ENCODE results near the gene PIBF1. TPM values are rescaled to one million over a fixed set of nuclear protein-coding genes. Genes with fewer than 3 reads are reported as not detected.

The PIBF1 gene
- total and polyA plus RNA-seq, 10 of the 15 experiments (the other 5 are each of a cell fraction or from before 2014, with no cell fraction given), result 6.4 to 24.5 (median 11.1) TPM

GRCh38 chr13:72850959-72851677 lies 69.2 kb downstream of the PIBF1 start:
- intact Hi-C loops (cut with micrococcal nuclease; ENCODE audit: unreplicated experiment), result no loop called here
- DNase-seq (ENCODE audit: low read depth, low spot score) (no peak), FAIRE-seq (no peak), ATAC-seq (no peak)
- Histone ChIP-seq H3K9me3 (replicated peaks; ENCODE audit: control insufficient read depth, insufficient read depth, low read length) (no peaks in the 10 kb centered on the region), H2AFZ (ENCODE audit: control insufficient read depth, low read depth, low read length) (no peak overlapping the region), H3K9ac (ENCODE audit: control insufficient read depth, insufficient read depth, low read length) (no peak overlapping the region), H3K4me3 (no peak overlapping the region), H4K20me1 (ENCODE audit: control insufficient read depth, insufficient read depth) (no peaks in the 10 kb centered on the region), H3K27me3 (replicated peaks in 1 of 2; ENCODE audit: control insufficient read depth in 2 of 2, insufficient read depth in 2 of 2, low read length in 1 of 2) (no peaks in the 10 kb centered on the region), H3K4me2 (ENCODE audit: control insufficient read depth, insufficient read depth) (no peak overlapping the region), H3K27ac (ENCODE audit: control insufficient read depth, insufficient read depth) (no peak overlapping the region), H3K36me3 (ENCODE audit: control insufficient read depth in 2 of 2, insufficient read depth in 2 of 2, low read length in 1 of 2) (peaks cover 3% of the 10 kb centered on the region in 2 experiments; a peak in 3 of 4 replicates), H3K4me1 (ENCODE audit: control insufficient read depth, insufficient read depth, low read length) (no peaks in the 10 kb centered on the region), H3K79me2 (ENCODE audit: control insufficient read depth, insufficient read depth, low read length) (no peaks in the 10 kb centered on the region)
- BruUV-seq (replicated peaks), result no TSS peak
- ChIA-PET SMC1A (ENCODE audit: uncharacterized antibody, unreplicated experiment) (interaction anchor here (1.2 kb wide), 1 partner anchor 11 kb away, joined by 3 read pairs; no protein-coding TSS in a partner anchor), CTCF (interaction anchor here (1.2 kb wide), 1 partner anchor 280 kb away, joined by 3 read pairs; no protein-coding TSS in a partner anchor), POLR2A (no interaction called here), RAD21 (ENCODE audit: unreplicated experiment) (interaction anchor here (0.6 kb wide), 1 partner anchor 469 kb away, joined by 3 read pairs; no protein-coding TSS in a partner anchor)
- TF ChIP-seq MTA3 (IDR thresholded peaks at IDR 0.05; ENCODE audit: borderline replicate concordance, low read length) (no peak), PBX3 (IDR thresholded peaks at IDR 0.05; ENCODE audit: insufficient replicate concordance, low read depth, low read length) (no peak), CEBPB (IDR thresholded peaks at IDR 0.05; ENCODE audit: borderline replicate concordance in 1 of 2, low read depth in 2 of 2, low read length in 2 of 2) (no peak), CHD4 (IDR thresholded peaks at IDR 0.05) (no peak), FOXK2 (IDR thresholded peaks at IDR 0.05) (no peak), PML (IDR thresholded peaks at IDR 0.05; ENCODE audit: low read length) (no peak), NR2F1 (conservative IDR thresholded peaks at IDR 0.05) (no peak), ZNF622 (IDR thresholded peaks at IDR 0.05) (no peak), TAF1 (IDR thresholded peaks at IDR 0.05; ENCODE audit: borderline replicate concordance, low read depth, low read length) (no peak), MEF2B (IDR thresholded peaks at IDR 0.05; ENCODE audit: partially characterized antibody, poor library complexity, severe bottlenecking) (no peak)
- TF ChIP-seq, protein P1, sequence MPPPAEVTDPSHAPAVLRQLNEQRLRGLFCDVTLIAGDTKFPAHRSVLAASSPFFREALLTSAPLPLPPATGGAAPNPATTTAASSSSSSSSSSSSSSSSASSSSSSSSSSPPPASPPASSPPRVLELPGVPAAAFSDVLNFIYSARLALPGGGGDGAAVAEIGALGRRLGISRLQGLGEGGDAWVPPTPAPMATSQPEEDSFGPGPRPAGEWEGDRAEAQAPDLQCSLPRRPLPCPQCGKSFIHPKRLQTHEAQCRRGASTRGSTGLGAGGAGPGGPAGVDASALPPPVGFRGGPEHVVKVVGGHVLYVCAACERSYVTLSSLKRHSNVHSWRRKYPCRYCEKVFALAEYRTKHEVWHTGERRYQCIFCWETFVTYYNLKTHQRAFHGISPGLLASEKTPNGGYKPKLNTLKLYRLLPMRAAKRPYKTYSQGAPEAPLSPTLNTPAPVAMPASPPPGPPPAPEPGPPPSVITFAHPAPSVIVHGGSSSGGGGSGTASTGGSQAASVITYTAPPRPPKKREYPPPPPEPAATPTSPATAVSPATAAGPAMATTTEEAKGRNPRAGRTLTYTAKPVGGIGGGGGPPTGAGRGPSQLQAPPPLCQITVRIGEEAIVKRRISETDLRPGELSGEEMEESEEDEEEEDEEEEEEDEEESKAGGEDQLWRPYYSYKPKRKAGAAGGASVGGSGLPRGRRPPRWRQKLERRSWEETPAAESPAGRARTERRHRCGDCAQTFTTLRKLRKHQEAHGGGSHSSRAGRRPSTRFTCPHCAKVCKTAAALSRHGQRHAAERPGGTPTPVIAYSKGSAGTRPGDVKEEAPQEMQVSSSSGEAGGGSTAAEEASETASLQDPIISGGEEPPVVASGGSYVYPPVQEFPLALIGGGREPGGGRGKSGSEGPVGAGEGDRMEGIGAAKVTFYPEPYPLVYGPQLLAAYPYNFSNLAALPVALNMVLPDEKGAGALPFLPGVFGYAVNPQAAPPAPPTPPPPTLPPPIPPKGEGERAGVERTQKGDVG (CRISPR knock-in tag; IDR thresholded peaks at IDR 0.05), result no peak
- in situ Hi-C loops (cut with MboI), result no loop called here
- 97% methylated on average over 18 of the region's 18 CpGs for WGBS (ENCODE audit: insufficient coverage, insufficient replicate concordance, low lambda C conversion rate, missing lambda C conversion rate)

Measured in GM12878 (cell line).